Dendritic cell treated with granulocyte-macrophage colony-stimulating factor and Interleukin-4, amounts not matched to agents 40 ng/mL and 50 ng/mL, for 4 days (primary cell): ENCODE results near the gene CRKL.

Experiments
- H3K27ac Mint-ChIP-seq: one replicate; pipeline ENCODE4 v1.8.0; 2022; ENCODE audit warnings: mild to moderate bottlenecking, mixed read lengths
- H3K27me3 Mint-ChIP-seq: one replicate; pipeline ENCODE4 v1.8.0; 2022; ENCODE audit warnings: mild to moderate bottlenecking, mixed read lengths
- H3K36me3 Mint-ChIP-seq: one replicate; pipeline ENCODE4 v1.8.0; 2022; ENCODE audit warnings: low read depth, mixed read lengths
- H3K4me1 Mint-ChIP-seq: one replicate; pipeline ENCODE4 v1.8.0; 2022; ENCODE audit warnings: low read depth, mixed read lengths
- H3K4me3 Mint-ChIP-seq: one replicate; pipeline ENCODE4 v1.8.0; 2022; ENCODE audit warnings: mild to moderate bottlenecking, moderate library complexity, mixed read lengths
- H3K9me3 Mint-ChIP-seq: one replicate; pipeline ENCODE4 v1.8.0; 2022; ENCODE audit warnings: mixed read lengths
- intact Hi-C: fragments of 100-400 bp; cut with micrococcal nuclease; formaldehyde crosslinking; loops from one replicate; pipeline ENCODE4 v1.15.0; 2022

Gene CRKL

DNA sequence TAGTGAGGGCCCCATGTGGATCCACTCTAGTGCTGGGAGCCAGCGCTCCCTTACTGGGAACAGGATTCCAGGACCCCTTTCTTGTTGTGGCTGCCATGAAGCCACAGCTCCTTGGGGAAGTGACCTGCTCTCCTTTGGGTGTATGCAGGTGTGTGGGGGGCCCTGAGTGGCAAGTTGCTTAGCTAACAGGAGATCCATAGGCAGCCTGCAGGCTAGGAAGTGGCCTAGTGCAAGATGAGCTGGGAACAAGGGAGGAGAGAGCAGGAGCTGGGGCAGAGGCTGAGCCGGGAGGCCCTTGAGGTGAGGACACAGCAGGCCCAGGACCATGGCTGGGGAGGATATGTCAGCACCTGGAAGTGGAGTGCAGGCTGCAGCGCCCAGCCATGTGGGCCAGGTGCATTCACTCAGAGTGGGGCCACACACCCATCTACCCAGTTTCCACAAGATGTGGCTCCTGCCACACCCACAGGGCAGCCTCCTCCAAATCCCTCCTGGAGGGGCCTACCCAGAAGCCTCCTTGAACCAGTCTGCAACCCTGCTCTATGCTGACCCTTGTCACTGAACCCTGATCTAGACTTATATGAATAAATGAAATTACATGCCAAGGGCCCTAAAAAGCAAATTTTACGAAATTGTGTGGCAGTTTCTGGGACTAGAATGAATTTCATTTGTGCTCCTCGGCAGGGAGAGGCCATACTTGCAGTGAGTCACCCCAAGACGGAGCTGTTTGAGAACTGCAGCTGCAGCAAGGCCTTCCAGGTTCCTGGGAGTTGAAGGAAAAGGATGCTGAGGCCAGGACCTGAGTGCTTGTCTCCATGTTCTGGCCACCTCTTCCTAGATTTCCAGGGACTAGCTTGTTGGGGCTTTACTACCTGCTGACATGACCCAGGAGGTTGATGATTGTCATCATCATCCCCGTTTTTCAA is 81.5 kb downstream of the CRKL start:
- Mint-ChIP-seq H3K27ac (no peak overlapping the region), H3K36me3 (peaks cover 86% of the 10 kb centered on the region), H3K27me3 (no peaks in the 10 kb centered on the region), H3K9me3 (no peaks in the 10 kb centered on the region), H3K4me3 (no peak overlapping the region), H3K4me1 (peaks cover 40% of the 10 kb centered on the region)
- intact Hi-C loops: no loop called here

DNA sequence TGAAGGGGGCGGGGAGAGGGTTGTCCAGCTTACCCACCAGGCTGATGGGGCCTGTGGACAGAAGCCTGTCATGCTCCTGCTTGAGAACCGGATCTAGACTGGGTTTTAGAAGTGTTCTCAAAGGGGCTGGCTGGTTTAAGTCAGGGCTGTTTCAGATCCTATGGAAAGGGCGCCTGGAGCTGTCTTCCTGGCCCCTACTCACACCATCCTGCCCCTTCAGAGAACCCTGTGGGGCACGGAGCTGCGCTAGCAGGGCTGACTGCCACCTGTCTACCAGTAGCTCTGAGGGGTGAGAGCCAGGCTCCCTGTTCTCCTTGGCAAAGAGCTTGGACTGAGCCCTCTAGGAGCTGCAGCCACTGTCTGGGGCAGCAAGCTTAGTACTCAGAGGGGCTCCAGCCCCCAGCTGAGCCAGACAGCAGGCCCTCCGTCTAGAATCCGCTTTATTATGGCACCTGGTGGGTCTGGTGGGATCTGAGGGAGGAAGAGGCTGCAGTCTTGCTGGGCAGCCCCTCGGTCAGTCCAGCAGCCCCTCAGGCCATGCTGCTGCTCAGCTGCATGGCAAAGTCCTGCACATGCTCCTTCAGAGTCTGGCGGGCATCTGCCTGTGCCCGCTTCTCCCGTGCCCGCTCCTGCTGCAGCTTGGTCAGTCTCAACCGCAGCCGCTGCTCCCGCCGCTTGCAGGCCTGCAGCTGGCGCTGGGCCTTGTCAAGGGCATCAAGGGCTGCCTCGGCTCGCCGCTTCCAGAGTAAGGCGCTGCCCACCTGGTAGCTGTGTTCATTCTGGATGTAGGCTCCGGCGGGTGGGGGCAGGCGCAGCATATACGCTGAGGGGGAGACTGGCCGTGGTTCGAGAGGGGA is 82.4 kb downstream of the CRKL start:
- Mint-ChIP-seq H3K27ac (no peak overlapping the region), H3K4me3 (peak overlapping the region; percentile 30), H3K27me3 (no peaks in the 10 kb centered on the region), H3K36me3 (peaks cover 77% of the 10 kb centered on the region), H3K9me3 (no peaks in the 10 kb centered on the region), H3K4me1 (peaks cover 40% of the 10 kb centered on the region)
- intact Hi-C loops: loop anchor here (10.0 kb wide), 1 partner anchor 115 kb away; no protein-coding TSS in a partner anchor

DNA sequence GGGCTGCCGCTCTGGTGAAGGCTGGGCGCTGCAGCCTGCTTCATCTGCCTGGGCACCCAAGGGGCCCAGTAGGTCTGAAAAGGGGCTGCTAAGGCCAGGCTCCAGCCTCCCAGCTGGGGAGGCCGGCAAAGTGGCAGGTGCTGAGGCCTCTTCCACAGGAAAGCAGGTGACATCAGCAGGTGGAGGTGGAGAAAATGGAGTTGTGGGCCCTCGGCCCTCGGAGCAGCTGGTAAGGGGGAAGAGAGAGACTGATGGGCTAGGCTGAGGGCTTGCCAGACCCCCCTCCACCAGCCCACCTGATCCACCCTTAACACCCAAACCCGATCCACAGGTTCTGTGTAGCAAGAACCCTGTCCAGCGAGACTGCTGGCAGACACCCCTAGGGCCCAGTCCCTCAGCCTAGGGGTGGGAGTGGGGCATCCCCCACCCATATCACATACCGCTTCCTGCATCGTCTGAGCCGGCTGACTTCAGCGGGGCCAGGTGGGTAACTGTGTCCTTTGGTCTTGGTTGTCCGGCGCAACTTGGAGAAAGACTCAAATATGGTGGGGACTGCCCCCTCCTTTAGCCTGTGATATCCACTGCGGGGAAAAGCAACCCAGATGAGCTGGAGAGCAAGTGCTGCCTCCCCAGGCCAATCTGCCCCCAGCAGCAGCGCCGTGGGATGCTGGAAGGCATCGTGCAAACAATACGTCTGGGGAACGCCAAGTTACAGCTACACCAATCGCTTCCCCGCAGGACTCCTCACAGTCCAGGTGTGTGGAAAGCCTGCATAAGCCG is 83.2 kb downstream of the CRKL start:
- Mint-ChIP-seq H3K27me3 (no peaks in the 10 kb centered on the region), H3K4me1 (peaks cover 40% of the 10 kb centered on the region), H3K27ac (peak overlapping the region; percentile 99), H3K9me3 (no peaks in the 10 kb centered on the region), H3K4me3 (peak overlapping the region; percentile 80), H3K36me3 (peaks cover 69% of the 10 kb centered on the region)
- intact Hi-C loops: loop anchor here (10.0 kb wide), 1 partner anchor 116 kb away; no protein-coding TSS in a partner anchor

DNA sequence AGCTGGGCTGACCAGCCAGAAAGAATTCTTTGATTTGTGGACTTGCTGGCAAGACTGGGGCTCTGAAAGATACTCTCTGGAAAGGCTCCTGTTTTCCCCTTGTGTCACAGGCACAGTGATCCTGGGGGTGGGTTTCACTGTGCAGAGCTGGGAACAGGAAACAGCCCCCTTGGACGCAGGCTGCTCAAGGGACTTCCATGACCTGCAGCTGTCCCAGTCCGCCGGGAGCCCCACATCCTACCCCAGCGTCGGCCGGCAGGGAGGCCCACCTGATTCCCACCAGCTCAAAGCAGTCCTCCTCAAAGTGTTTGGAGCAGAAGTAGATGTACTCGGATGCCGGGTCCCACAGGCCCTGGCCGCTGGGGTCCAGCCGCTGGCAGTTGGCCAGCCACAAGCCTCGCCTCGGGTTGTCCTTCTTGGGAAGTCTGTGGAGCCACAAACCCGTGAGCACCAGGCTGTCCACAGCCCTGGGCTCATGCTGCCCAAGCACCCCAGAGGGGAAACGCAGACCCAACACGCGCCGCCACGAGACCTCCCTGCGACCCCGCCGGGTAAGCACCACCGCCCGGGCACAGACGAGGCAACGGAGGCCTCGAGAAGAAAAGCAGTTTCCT is 83.9 kb downstream of the CRKL start:
- H3K27me3 Mint-ChIP-seq: no peaks in the 10 kb centered on the region
- peak overlapping the region; percentile 80 for H3K4me3 Mint-ChIP-seq
- peaks cover 40% of the 10 kb centered on the region for H3K4me1 Mint-ChIP-seq
- no peaks in the 10 kb centered on the region for H3K9me3 Mint-ChIP-seq
- H3K27ac Mint-ChIP-seq: peak overlapping the region; percentile 99
- H3K36me3 Mint-ChIP-seq: peaks cover 62% of the 10 kb centered on the region
- intact Hi-C loops: loop anchor here (10.0 kb wide), 1 partner anchor 116 kb away; no protein-coding TSS in a partner anchor

DNA sequence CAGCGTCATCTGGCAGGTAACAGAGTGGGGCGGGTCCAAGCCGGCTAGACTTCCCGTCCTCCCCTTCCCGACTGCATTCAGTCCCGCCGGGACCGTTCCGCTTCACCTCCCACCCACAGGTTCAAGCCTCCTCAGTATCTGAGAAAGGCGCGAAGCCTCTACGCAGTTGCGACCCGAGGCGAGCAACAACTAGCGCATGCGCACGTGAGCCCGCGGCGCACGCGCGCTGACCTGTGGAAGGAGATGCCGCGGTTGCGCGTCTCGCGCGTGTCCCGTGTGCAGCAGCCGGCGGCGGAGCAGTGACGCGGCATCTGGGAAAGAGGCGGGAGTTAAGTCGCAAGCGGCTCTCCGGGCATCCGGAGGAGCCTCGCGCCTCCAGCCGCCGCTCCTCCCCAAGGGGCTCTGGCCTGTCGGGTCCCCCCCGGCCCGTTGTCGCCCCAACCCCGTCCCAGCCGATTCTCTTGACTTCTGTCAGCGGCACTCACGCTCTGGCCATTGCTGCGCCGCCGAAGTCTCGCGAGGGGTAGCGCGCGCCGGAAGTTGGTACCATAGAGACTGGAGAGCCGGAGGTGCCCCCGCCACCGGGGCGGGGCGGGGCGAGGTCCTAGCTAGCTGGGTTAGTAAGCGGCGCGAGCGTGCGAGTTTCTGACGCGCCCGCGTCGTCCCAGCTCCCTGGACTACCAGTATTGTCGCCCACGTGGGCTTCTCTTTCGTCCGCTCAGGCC is 84.6 kb downstream of the CRKL start, which contains the start of gene THAP7:
Gene THAP7 (minus strand): TSS at position 518 of the 725 bp plus-strand sequence. CDS start 207 bp downstream, at position 311.
- Mint-ChIP-seq H3K9me3 (no peaks in the 10 kb centered on the region), H3K36me3 (peaks cover 55% of the 10 kb centered on the region), H3K4me3 (peak within 1 kb of the TSS; percentile 80), H3K4me1 (peaks cover 40% of the 10 kb centered on the region), H3K27me3 (peaks cover 2% of the 10 kb centered on the region), H3K27ac (peak within 1 kb of the TSS; percentile 99)
- intact Hi-C loops: loop anchor here (10.0 kb wide), 1 partner anchor 117 kb away; no protein-coding TSS in a partner anchor
